ENCODE results near the gene MAD2L1. TPM values are rescaled to one million over a fixed set of nuclear protein-coding genes. Genes with fewer than 3 reads are reported as not detected.

MAD2L1 gene
- total RNA-seq, 1 donor from 2014 or later = 1.8 TPM

GRCh38 chr4:120059036-120059435 lies 7.6 kb downstream of the MAD2L1 start:
- H3K4me1 ChIP-seq = peaks cover 5% of the 10 kb centered on the region
- intact Hi-C loops (cut with micrococcal nuclease) = loop anchor here (10.0 kb wide), 2 partner anchors 494 to 744 kb away; no protein-coding TSS in a partner anchor
- H3K27ac ChIP-seq (replicated peaks) = no peak overlapping the region
- H3K36me3 ChIP-seq = no peaks in the 10 kb centered on the region
- TF ChIP-seq CTCF (IDR thresholded peaks at IDR 0.05; ENCODE audit: borderline replicate concordance) = no peak
- DNase-seq = no peak
- no peaks in the 10 kb centered on the region for H3K9me3 ChIP-seq (replicated peaks)
- H3K4me3 ChIP-seq = no peak overlapping the region
- H3K27me3 ChIP-seq (ENCODE audit: low read depth) = no peaks in the 10 kb centered on the region

- Histone ChIP-seq H3K27ac (replicated peaks) (no peak overlapping the region), H3K9me3 (replicated peaks) (no peaks in the 10 kb centered on the region), H3K4me1 (peaks cover 5% of the 10 kb centered on the region), H3K4me3 (no peak overlapping the region), H3K36me3 (no peaks in the 10 kb centered on the region), H3K27me3 (ENCODE audit: low read depth) (no peaks in the 10 kb centered on the region)
- intact Hi-C loops (cut with micrococcal nuclease) = loop anchor here (10.0 kb wide), 2 partner anchors 493 to 743 kb away; no protein-coding TSS in a partner anchor
- no peak for TF ChIP-seq CTCF (IDR thresholded peaks at IDR 0.05; ENCODE audit: borderline replicate concordance)
- DNase-seq = no peak
Measured at GRCh38 chr4:120057416-120057815, 9.2 kb downstream of the MAD2L1 start.

GRCh38 chr4:120056246-120056645 lies 10.4 kb downstream of the MAD2L1 start:
- Histone ChIP-seq H3K4me1 (peaks cover 5% of the 10 kb centered on the region), H3K27ac (replicated peaks) (no peak overlapping the region), H3K27me3 (ENCODE audit: low read depth) (no peaks in the 10 kb centered on the region), H3K36me3 (no peaks in the 10 kb centered on the region), H3K4me3 (no peak overlapping the region), H3K9me3 (replicated peaks) (no peaks in the 10 kb centered on the region)
- intact Hi-C loops (cut with micrococcal nuclease) = loop anchor here (10.0 kb wide), 2 partner anchors 491 to 741 kb away; no protein-coding TSS in a partner anchor
- TF ChIP-seq CTCF (IDR thresholded peaks at IDR 0.05; ENCODE audit: borderline replicate concordance) = peak; percentile 44
- DNase-seq = no peak

- Histone ChIP-seq H3K4me1 (peaks cover 5% of the 10 kb centered on the region), H3K4me3 (no peak overlapping the region), H3K27ac (replicated peaks) (no peak overlapping the region), H3K9me3 (replicated peaks) (no peaks in the 10 kb centered on the region), H3K27me3 (ENCODE audit: low read depth) (no peaks in the 10 kb centered on the region), H3K36me3 (no peaks in the 10 kb centered on the region)
- TF ChIP-seq CTCF (IDR thresholded peaks at IDR 0.05; ENCODE audit: borderline replicate concordance) = no peak
- no peak for DNase-seq
- intact Hi-C loops (cut with micrococcal nuclease) = loop anchor here (10.0 kb wide), 2 partner anchors 491 to 741 kb away; no protein-coding TSS in a partner anchor
Measured at GRCh38 chr4:120055795-120056194, 10.9 kb downstream of the MAD2L1 start.

GRCh38 chr4:120055162-120055561 lies 11.5 kb downstream of the MAD2L1 start:
- DNase-seq = no peak
- no peak for TF ChIP-seq CTCF (IDR thresholded peaks at IDR 0.05; ENCODE audit: borderline replicate concordance)
- intact Hi-C loops (cut with micrococcal nuclease) = loop anchor here (10.0 kb wide), 2 partner anchors 490 to 740 kb away; no protein-coding TSS in a partner anchor
- Histone ChIP-seq H3K4me3 (no peak overlapping the region), H3K27ac (replicated peaks) (no peak overlapping the region), H3K27me3 (ENCODE audit: low read depth) (no peaks in the 10 kb centered on the region), H3K9me3 (replicated peaks) (no peaks in the 10 kb centered on the region), H3K4me1 (peaks cover 5% of the 10 kb centered on the region), H3K36me3 (no peaks in the 10 kb centered on the region)

Data from left ventricle myocardium inferior (tissue), 1 donor.